ENCODE data around the gene HID1.
"Not testable (repeated sequence)": the region's sequence is repeated elsewhere in the genome, so short reads cannot be mapped to it uniquely, and the experiment has no call there.

HID1 gene

DNA sequence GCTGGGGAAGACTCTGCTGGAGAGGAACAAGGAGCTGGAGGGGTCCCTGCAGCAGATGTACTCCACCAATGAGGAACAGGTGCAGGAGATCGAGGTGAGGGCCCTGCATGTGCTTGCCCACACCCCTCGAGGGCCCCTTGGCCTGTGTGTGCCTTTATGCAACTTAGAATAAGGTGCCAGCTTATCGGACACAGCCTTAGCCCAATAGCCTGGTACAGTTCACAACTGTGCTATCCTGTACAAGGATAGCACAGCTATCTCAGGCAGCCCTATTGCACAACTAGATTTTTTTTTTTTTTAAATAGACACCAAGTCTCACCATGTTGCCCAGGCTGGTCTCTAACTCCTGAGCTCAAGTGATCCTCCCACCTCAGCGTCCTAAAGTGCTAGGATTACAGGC is 27.0 kb upstream of the HID1 start:
- no peak for DNase-seq

DNA sequence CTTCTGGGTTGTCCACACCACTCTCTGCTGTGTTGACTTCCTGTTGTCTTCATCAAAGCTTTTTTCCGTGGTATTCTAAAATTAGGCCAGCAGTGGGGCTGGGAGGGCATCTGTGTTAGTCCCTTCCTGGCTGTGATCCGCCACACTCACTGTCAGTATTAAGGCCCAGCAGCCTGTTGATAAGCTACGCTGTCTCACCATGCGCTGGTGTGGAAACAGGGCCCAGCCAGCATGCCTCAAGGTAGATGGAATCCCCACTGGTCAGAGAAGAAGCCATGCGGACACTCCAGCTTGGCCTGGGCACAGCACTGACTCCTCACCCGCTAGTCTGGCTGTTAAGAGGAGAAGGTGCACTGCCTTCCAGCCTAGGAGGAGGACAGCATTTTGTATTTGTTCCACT is 26.2 kb upstream of the HID1 start:
- no peak for DNase-seq

DNA sequence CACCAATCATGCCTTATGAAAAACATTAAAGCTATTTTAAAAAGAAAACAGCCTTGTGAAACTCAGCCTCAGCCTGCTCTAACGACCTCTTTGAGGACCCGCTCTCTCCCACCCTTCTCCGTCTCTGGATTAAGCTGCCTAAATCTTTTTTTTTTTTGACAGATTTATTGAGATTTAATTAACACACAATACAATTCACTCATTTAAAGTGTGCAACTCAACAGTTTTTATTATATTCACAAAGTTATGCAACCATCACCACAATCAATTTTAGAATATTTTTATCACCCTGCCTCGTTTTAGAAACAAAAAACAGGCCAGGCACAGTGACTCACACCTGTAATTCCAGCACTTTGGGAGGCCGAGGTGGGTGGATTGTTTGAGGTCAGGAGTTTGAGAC is 23.3 kb upstream of the HID1 start:
- DNase-seq: no peak

DNA sequence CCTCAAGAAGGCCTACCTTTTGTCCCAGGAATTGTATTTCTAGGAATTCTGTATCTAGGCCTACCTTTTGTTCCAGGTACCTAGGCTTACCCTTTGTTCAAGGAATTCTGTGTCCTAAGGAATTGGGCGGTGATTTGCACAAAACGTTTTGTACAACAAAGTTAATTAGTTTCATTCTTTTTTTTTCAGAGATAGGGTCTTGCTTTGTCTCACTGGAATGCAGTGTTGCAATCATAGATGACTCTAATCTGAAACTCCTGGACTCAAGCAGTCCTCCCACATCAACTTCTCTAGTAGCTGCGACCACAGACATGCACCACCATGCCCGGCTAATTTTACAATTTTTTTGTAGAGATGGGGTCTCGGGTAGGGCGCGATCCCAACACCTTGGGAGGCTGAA is 21.9 kb upstream of the HID1 start:
- no peak for DNase-seq

DNA sequence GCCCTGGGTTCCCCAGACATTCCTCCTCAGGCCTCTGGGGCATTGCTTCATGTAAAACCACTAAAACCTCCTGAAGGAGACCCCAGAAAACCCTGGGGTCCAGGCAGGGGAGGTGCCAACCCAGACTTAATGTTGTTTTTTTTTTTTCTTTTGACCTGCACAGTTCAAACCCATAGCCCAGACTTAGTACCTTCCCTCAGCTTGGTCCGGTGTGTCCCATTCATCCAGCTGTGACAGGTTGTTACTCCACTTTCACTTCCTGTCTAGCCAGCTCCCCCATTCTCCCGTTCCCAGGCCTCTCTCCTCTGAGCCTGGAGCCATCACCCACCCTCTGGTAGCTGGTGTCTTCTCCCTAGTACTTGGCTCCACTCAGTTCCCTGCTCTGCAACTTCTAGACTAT is 19.7 kb upstream of the HID1 start:
- DNase-seq: no peak

DNA sequence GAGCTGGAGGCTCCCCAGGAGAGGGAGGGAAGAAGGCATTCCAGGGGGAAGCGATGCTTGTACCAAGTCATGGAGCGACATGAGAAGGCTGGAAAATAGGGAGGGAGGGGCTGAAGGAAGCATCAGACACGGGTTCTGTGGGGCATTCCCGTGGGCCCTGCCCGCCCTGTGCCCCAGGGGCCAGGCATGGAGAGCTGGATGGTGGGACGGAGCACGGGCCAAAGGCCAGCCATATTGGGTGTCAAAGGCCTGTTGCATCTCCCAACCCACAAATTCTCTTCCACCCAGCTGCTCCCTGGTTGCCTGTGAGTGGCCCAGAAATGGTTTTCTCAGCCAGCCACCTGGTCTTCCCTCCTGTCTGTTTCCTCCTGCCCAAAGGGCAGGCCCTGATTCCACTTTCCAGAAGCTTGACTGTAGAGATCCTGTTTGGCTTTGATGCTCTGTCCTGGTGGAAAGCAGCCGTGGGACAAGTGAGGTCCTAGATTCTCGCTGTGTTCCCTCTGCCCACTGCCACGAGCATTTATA is 18.1 kb upstream of the HID1 start:
- no peak for DNase-seq

DNA sequence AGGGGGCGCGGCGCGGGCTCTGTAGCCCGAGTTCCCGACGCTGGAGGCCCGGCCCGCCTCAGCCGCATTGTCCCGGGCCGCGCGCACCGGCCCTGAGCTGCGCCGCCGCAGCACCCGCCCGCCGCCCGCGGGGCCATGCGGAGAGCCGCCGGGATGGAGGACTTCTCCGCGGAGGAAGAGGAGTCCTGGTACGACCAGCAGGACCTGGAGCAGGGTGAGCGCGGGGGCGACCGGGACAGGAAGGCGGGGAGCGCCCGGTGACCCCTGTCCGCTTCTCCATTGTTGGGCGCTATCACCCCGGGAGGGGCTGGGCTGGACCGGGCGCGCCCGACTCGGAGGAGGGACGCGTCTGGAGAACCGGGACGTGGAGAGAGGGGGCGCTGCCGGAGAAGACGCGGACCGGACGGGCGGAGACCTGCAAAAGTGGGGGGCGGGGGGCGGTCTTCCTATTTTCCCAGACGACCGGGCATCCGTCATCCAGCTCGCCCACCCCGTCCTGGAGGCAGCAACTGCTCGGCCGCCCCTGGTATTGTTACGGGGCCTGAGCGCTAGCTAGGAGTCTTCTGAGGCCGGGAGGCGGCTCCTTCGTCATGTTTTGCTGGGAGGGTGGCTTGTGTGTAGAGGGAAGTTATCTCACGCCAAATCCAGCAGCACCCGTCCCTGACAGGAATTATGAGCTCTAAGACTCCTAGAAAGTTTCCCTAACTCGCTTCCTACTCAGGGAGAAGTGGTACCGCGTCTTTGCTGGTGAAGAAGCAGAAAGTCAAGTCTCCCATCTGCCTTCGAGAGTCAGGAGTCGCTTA is 15.6 kb upstream of the HID1 start:
- DNase-seq: peak; percentile 22 to 50

DNA sequence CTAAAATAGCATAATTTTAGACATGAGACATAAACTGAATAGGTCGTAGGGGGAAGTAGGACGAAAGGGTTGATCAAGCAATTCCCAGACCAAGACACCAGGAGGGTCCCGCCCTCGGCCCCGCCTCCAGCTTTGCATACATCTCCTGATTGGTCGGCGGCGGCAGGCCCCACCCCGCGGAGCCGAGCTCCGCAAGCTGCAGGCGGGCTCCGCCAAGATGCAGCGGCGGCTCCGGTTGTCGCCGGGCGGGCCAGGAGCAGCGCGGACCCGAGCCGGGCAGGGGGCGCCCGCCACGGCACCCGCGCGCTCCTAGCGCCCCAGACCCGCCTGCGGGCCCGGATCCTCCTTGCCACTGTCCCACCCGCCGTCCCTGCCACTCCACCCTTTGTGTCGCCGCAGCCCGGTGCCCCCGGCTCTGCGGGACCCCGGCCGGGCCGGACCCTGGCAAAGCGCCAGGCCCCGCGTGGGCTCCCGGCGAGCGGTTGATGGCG is 14.9 kb upstream of the HID1 start, which contains the start of gene CDR2L:
Gene CDR2L (plus strand): TSS at position 215 of the 491 bp plus-strand sequence. CDS start 412 bp downstream, outside the sequence.
- peak; percentile 88 to 96 for DNase-seq

DNA sequence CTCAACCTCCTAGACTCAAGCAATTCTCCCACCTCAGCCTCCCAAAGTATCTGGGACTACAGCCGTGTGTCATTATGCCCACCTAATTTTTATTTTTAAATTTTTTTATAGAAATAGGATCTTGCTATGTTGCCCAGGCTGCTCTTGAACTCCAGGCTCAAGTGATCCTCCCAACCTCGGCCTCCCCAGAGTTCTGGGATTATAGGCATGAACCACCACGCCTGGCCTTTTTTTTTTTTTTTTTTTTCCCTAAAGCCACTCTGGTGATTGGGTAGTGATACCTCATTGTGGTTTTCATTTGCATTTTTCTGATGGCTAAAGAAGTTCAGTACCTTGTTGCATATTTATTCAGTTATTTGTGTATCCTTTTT is 13.6 kb upstream of the HID1 start:
- DNase-seq: no peak

DNA sequence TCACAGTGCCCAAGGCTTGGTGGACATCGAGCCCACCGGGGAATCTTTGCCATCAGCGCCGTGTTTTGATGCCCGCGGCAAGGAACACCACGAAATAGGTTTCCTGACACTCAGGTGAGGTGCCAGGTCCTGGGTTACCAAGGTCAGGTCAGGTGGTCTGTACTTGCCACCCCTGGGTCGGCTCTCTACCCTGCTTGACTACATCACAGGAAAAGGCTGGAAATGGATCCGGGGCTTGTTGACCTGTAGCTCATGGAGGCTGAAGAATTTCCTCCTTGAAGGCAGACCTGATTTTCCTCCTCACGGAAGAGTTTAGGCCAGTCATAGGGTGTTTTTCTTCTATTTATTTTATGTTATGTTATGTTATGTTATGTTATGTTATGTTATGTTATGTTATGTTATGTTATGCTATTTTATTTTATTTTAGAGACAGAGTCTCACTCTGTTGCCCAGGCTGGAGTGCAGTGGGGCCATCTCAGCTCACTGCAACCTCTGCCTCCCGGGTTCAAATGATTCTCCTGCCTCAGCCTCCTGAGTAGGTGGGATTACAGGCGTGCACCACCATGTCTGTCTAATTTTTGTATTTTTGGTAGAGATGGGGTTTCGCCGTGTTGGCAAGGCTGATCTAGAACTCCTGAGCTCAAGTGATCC is 10.2 kb upstream of the HID1 start:
- peak; percentile 49 to 58 for DNase-seq

DNA sequence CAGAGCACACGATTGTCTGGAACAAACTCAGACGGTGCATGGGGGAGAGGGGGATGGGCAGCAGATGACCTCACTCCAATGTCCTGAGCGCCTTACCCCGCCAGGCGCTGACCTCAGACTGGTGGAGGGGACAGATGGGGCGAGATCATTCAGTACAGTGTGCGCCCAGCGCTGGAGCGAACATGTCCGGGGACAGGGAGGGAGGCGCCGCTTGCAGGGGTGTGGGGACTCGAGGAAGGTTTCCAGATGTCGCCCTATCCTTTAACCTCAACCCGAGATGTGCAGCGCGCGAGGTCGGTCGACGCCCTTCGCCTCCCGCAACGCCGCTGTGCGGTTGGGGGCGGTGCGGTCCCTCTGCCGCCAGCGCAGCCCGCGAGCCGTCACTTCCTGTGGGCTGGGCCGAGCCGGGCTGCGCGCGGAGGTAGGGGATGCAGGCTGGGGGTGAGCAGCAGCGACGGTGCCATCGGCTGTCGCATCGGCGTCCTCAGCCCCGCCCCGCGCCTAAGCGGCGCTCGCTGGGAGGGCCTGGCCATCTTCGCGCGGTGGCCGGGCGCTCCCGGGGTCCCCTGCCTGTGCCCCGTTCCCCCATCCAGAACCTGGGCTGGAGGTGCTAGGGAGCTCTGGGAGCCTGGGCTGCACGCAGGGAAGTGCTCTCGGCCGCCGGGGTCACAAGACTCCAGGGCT is 9.6 kb upstream of the HID1 start:
- DNase-seq: peak; percentile 90 to 92

DNA sequence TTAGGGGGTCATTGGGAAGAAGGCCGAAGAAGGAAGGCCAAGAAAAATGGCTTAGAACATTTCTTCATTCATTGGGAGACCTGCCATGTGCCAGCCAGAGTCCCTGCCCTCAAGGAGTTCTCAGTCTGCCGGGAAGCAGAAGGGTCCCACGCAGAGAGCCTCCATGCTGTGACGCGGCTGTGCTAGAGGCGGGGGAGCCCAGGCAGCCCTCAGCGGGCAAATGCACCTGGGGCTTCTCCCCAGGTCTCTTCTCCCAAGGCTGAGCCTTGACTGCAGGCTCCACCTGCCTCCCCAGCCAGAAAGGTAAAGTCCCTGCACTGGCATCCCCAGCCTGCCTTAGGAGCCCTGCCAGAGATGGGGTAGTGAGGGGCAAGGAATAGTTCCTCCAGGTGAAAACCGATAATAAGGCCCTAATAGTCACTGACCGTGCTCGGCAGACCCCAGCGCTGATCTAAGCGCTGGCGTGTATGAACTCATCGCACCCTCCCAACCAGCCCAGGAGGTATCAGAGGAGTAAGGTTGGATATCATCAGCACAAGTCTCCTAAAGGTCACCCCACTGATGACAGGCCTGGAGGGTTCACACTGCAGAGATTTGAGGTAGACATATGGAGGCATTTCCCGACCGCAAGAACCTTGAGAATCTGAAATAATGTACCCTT is 8.9 kb upstream of the HID1 start:
- DNase-seq: no peak

DNA sequence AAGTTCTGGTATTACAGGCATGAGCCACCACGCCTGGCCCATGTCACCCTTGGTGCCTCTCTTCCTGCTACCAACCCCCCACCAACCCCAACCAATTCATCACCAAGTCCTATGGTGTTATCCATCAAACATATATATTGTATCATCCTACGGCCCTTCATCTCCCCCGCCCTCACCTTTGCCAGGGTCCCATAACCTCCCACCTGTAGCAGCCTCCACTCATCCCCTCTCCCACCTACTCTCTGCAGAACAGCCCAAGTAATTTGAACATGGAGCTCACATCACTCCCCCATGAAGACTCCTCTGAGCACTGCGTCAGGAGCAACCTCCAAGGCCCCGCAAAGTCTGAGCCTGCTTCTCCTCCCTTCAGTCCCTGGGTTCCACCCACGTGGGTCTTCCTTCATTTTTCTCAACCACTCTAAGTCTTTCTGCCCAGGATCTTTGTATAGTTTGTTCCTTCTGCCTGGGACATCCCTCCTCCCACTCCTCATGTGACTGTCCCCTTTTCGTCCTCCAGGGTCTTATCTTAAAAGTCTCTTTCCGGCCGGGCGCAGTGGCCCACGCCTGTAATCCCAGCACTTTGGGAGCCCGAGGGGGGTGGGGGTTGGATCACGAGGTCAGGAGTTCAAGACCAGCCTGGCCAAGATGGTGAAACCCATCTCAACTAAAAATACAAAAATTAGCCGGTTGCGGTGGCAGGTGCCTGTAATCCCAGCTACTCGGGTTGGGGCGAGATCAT is 7.0 kb upstream of the HID1 start:
- DNase-seq: no peak

DNA sequence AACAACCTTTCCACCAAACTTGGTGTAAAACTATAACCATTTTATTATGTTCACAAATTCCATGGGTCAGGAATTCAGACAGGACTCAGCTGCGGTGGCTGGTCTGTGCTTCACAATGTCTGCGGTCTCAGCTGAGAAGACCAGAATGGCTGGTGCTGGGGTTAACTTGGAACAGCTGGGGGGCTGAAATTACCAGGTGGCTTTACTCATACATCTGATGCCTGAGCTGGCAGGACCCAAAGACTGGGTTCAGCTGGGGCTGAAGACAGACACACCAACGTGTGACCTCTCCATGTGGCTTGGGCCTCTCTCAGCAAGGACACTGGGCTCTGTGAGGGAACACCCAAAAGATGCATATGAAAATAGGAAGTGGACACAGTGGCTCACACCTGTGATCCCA is 5.7 kb upstream of the HID1 start:
- no peak for DNase-seq

DNA sequence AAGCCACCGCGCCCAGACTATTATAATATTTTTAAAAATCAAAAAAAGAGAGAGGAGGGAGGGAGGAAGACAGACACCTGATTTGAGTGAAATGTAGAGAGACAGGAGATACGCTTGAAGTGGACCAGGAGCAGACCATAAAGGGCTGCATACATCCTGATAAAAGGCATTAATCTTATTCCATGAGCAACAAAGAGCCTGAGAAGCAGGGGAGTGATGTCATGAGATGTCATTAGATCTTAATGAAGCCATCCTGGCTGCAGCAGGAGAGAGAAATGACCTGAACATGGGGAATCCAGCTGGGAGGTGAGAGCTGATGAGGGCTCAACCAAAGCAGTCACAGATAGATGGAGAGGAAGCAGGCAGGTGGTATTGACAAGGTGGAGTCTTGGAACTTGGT is 5.2 kb upstream of the HID1 start:
- DNase-seq: no peak

DNA sequence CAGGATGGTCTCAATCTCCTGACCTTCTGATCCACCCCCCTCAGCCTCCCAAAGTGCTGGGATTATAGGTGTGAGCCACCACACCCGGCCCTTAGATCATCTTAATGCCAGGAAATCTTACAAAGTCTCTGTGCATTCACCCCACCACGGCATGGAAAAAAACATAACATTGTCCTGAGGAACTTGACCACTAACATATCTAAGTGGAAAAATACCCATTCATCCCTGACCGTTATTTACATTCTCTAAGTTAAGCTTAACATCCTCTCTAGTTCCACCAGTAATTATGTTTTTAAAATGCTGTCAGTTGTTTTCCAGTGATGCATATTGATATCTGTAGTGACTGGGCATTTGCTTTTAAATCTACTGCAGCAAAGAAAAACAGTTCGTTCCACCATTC is 3.4 kb upstream of the HID1 start:
- DNase-seq: no peak

DNA sequence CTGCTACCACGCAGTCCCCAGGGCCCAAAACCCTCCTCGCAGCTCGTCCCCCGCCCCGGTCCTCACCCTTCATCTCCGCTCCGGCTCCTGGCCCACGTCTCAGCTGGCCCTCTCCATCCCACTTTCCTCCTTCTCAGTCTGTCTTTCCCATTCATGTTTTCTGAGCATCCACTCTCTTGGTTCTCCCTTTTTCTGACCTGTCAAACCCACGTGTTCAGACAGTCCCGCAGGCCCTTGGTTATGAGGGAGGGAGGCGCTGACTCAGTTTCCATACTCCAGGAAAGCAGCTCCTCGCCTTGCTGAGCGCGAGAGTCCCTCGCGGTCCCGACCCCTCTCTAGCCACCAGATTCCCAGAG is 392 bp upstream of the HID1 start:
- DNase-seq: no peak

DNA sequence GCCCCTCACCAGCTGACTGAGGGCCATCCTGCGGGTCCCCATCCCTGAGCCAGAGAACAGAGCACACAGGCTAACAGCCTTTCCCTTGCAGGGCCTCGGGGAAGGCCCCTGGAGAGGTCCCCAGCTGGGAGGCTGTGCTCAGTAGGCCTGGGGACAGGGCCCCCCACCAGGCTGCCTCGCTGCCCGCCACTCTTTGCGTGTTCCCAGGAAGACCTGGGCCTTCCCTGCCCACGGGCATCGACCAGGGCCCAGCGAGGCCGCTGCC is 785 bp downstream of the HID1 start:
- no peak for DNase-seq

DNA sequence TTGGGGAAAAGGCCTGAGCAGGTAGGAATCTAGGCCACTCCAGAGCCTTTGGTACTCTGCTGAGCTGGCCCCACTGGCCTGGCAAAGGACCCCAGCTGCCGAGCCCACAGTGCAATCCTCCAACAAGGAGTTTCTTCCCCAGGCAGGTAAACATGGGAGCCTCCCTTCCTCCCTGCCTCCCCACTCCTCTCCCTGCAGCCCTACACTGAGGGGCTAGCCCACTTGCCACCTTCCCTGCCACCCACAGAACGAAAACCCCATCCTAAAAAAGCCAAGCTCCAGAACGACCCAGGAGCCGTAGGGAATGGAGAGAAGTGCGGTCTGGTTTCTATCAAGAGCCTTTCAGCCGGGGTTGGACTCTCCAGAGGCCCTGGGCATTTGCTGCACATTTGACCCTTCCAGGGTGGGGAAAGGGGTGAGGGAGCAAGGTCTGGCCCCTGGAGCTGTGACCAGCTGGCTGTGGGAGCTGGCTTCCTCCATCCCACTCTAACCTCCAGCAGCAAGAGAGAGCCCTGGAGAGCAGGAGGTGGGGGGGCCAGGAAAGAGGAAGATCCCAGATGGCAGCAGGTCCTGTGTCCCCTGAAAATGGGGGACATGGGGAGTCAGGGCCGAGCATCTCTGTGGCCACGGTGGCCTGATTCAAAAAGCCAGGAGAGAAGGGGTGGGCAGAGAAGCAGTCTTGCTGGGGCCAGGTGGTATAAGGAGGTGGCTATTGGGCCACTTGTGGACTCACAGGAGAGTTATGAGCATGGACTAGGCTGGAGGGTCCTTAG is 1.3 kb downstream of the HID1 start:
- DNase-seq: no peak

DNA sequence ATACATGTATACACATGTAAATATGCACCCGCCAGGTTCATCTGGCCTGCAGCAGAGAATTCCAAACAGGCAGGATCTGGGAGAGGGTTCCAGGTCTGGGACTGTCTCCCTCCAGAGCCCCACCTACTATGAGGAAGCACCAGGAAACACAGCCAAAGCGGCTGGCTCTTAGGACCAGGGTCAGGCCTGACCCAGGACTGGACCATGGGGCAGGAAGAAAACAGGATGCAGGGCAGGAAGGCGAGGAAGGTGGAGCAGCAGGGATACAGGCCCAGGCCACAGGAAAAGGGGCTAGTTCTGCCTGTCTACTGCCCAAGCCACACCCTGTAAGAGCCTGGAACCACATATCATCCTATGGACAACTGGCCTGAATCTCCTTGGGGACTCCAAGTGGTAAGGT is 2.2 kb downstream of the HID1 start:
- no peak for DNase-seq

DNA sequence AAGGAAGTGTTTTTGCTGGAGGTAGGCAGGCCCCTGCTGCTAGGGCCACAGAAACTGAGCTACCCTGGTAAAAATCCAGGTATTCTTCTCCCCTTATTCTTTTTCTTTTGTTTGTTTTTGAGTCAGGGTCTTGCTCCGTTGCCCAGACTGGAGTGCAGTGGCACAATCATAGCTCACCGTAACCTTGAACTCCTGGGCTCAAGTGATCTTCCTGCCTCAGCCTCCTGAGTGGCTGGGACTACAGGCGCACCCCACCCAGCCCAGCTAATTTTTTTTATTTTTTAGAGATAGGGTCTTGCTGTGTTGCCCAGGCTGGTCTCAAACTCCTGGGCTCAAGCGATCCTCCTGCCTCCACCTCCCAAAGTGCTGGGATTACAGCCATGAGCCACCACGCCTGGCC is 3.1 kb downstream of the HID1 start:
- not testable (repeated sequence) for DNase-seq

DNA sequence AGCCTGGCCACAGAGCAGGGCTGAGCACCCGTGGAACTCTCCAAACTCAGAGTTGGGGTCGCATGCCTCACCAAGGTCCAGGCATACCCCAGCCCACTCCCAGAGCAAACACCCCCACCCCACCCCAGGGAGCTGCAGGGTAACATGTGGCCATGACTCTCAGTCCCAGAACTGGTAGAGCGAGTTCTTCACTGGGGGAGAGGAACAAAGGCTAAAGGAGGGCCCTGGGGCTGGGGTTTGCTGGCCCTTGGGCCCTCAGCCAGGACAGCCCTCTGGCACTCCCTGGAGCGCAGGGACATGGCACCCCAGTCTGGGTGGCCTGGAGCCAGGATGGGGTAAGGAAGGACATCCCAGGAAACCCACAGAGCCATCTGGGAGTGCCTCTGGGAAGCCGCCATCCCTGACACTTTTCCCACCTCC is 4.2 kb downstream of the HID1 start:
- DNase-seq: no peak

Measured in SHP77 (cell line).